H7 (cell line): ENCODE results near the gene SMCO2. TPM values are rescaled to one million over a fixed set of nuclear protein-coding genes. Genes with fewer than 3 reads are reported as not detected.

Experiments
- DNase-seq: peaks from one replicate; pipeline ENCODE4 v3.0.0; 2012
- H3K27me3 ChIP-seq: 2 replicates; pipeline ENCODE4 v1.6.0; 2011; ENCODE audit warnings: mild to moderate bottlenecking, low read length; ENCODE audit not compliant: control insufficient read depth, insufficient read depth
- H3K36me3 ChIP-seq: replicated peaks from 2 replicates; pipeline ENCODE4 v1.5.1; 2011; ENCODE audit warnings: low read length; ENCODE audit not compliant: control insufficient read depth, insufficient read depth
- H3K4me3 ChIP-seq: 2 replicates; pipeline ENCODE4 v1.5.1; 2011; ENCODE audit warnings: low read depth, mild to moderate bottlenecking, control low read depth, low read length, moderate library complexity; ENCODE audit not compliant: insufficient read depth
- total RNA-seq: library from RNA; depleted of rRNA; stranded (reverse); fragments of >200 nt; shearing (Covaris generic); gene quantifications from 2 replicates; pipeline ENCODE4 v1.2.3, GENCODE V29; 2014

SMCO2 gene
- total RNA-seq, 1 experiment from 2014 or later = not detected

- DNase-seq = peak; percentile 28
- no peak overlapping the region for H3K4me3 ChIP-seq
- no peaks in the 10 kb centered on the region for H3K27me3 ChIP-seq
- no peaks in the 10 kb centered on the region; the same call in 1 of the 2 replicates for H3K36me3 ChIP-seq
Observed at GRCh38 chr12:27436029-27436428, 10.5 kb upstream of the SMCO2 start.

- DNase-seq = no peak
- H3K4me3 ChIP-seq = no peak overlapping the region
- no peaks in the 10 kb centered on the region; the same call in 1 of the 2 replicates for H3K36me3 ChIP-seq
- H3K27me3 ChIP-seq = no peaks in the 10 kb centered on the region
Observed at GRCh38 chr12:27436768-27437167, 9.8 kb upstream of the SMCO2 start.

- no peaks in the 10 kb centered on the region for H3K27me3 ChIP-seq
- no peaks in the 10 kb centered on the region; the same call in 1 of the 2 replicates for H3K36me3 ChIP-seq
- no peak for DNase-seq
- H3K4me3 ChIP-seq = no peak overlapping the region
Observed at GRCh38 chr12:27437839-27438238, 8.7 kb upstream of the SMCO2 start.

GRCh38 chr12:27447761-27448160 is 1.2 kb downstream of the SMCO2 start:
- Histone ChIP-seq H3K27me3 (no peaks in the 10 kb centered on the region), H3K36me3 (no peaks in the 10 kb centered on the region), H3K4me3 (no peak overlapping the region)
- DNase-seq = no peak

GRCh38 chr12:27449026-27449425 is 2.5 kb downstream of the SMCO2 start:
- no peak overlapping the region for H3K4me3 ChIP-seq
- DNase-seq = no peak
- H3K36me3 ChIP-seq = no peaks in the 10 kb centered on the region
- H3K27me3 ChIP-seq = no peaks in the 10 kb centered on the region

GRCh38 chr12:27449893-27450534 is 3.5 kb downstream of the SMCO2 start:
- no peak overlapping the region for H3K4me3 ChIP-seq
- H3K27me3 ChIP-seq = no peaks in the 10 kb centered on the region
- H3K36me3 ChIP-seq = no peaks in the 10 kb centered on the region
- DNase-seq = no peak

- no peak for DNase-seq
- Histone ChIP-seq H3K36me3 (no peaks in the 10 kb centered on the region), H3K4me3 (no peak overlapping the region), H3K27me3 (no peaks in the 10 kb centered on the region)
Observed at GRCh38 chr12:27451036-27451825, 4.7 kb downstream of the SMCO2 start.

GRCh38 chr12:27453421-27453820 is 6.9 kb downstream of the SMCO2 start:
- H3K36me3 ChIP-seq = no peaks in the 10 kb centered on the region
- H3K4me3 ChIP-seq = no peak overlapping the region
- DNase-seq = no peak
- no peaks in the 10 kb centered on the region for H3K27me3 ChIP-seq

- Histone ChIP-seq H3K4me3 (no peak overlapping the region), H3K36me3 (no peaks in the 10 kb centered on the region), H3K27me3 (no peaks in the 10 kb centered on the region)
- DNase-seq = no peak
Observed at GRCh38 chr12:27455589-27455988, 9.1 kb downstream of the SMCO2 start.

- no peak overlapping the region for H3K4me3 ChIP-seq
- no peak for DNase-seq
- H3K36me3 ChIP-seq = no peaks in the 10 kb centered on the region
- no peaks in the 10 kb centered on the region for H3K27me3 ChIP-seq
Observed at GRCh38 chr12:27456618-27457017, 10.1 kb downstream of the SMCO2 start.

- DNase-seq = no peak
- Histone ChIP-seq H3K4me3 (no peak overlapping the region), H3K27me3 (no peaks in the 10 kb centered on the region), H3K36me3 (no peaks in the 10 kb centered on the region)
Observed at GRCh38 chr12:27460471-27460978, 14.0 kb downstream of the SMCO2 start.

GRCh38 chr12:27462151-27462694 is 15.7 kb downstream of the SMCO2 start:
- Histone ChIP-seq H3K27me3 (no peaks in the 10 kb centered on the region), H3K4me3 (no peak overlapping the region), H3K36me3 (no peaks in the 10 kb centered on the region)
- DNase-seq = no peak

GRCh38 chr12:27462851-27463250 is 16.3 kb downstream of the SMCO2 start:
- no peaks in the 10 kb centered on the region for H3K36me3 ChIP-seq
- no peaks in the 10 kb centered on the region for H3K27me3 ChIP-seq
- DNase-seq = no peak
- no peak overlapping the region for H3K4me3 ChIP-seq

GRCh38 chr12:27463511-27464219 is 17.1 kb downstream of the SMCO2 start:
- Histone ChIP-seq H3K27me3 (no peaks in the 10 kb centered on the region), H3K4me3 (no peak overlapping the region), H3K36me3 (no peaks in the 10 kb centered on the region)
- DNase-seq = no peak
